GM10248 (cell line): Measurements from ENCODE around the gene POLR2B.

Experiments
- CTCF ChIA-PET: fragments of 300-600 bp; sonication (Branson Sonifier 250); formaldehyde crosslinking; extraction: SDS; loops from one replicate; lab custom pipeline; 2021; ENCODE audit warnings: antibody characterized with exemption; lab: Yijun Ruan, JAX
- POLR2A ChIA-PET: fragments of 350-650 bp; sonication (Branson Sonifier 250); formaldehyde crosslinking; extraction: SDS; loops from one replicate; lab custom pipeline; 2020; ENCODE audit warnings: antibody characterized with exemption; lab: Yijun Ruan, JAX
- DNase-seq: peaks from one replicate; pipeline ENCODE4 v3.0.0; 2012; ENCODE audit errors: extremely low spot score
- CTCF ChIP-seq: IDR thresholded peaks from 2 replicates; pipeline ENCODE4 v1.5.1; 2012; ENCODE audit warnings: mild to moderate bottlenecking, low read depth; ENCODE audit errors: extremely low read depth, missing control alignments, control extremely low read depth

Gene POLR2B

GRCh38 chr4:57037982-57038604 lies 59.4 kb downstream of the POLR2B start:
- ChIA-PET POLR2A (no interaction called here), CTCF (interaction anchor here (0.8 to 2.1 kb wide), 8 partner anchors 9 to 127 kb away, joined by 3 to 8 read pairs (median 4); no protein-coding TSS in a partner anchor)
- DNase-seq: peak; percentile 52
- peak; percentile 66 for TF ChIP-seq CTCF

GRCh38 chr4:57039345-57039744 lies 60.6 kb downstream of the POLR2B start:
- ChIA-PET POLR2A (no interaction called here), CTCF (no interaction called here)
- DNase-seq: no peak
- TF ChIP-seq CTCF: no peak

GRCh38 chr4:57040510-57040909 lies 61.8 kb downstream of the POLR2B start:
- ChIA-PET POLR2A (no interaction called here), CTCF (interaction anchor here (1.4 kb wide), 1 partner anchor 8 kb away, joined by 4 read pairs; no protein-coding TSS in a partner anchor)
- no peak for TF ChIP-seq CTCF
- DNase-seq: no peak

- no peak for TF ChIP-seq CTCF
- CTCF ChIA-PET: interaction anchor here (1.4 kb wide), 1 partner anchor 9 kb away, joined by 4 read pairs; no protein-coding TSS in a partner anchor
- no peak for DNase-seq
- POLR2A ChIA-PET: no interaction called here
Measured at GRCh38 chr4:57041020-57041419, 62.3 kb downstream of the POLR2B start.

GRCh38 chr4:57042711-57043169 lies 64.0 kb downstream of the POLR2B start:
- no peak for DNase-seq
- TF ChIP-seq CTCF: no peak
- ChIA-PET CTCF (interaction anchor here (1.4 kb wide), 1 partner anchor 121 kb away, joined by 4 read pairs; no protein-coding TSS in a partner anchor), POLR2A (no interaction called here)

- no peak for DNase-seq
- ChIA-PET POLR2A (no interaction called here), CTCF (interaction anchor here (1.4 kb wide), 1 partner anchor 121 kb away, joined by 4 read pairs; no protein-coding TSS in a partner anchor)
- TF ChIP-seq CTCF: no peak
Measured at GRCh38 chr4:57043347-57044251, 64.9 kb downstream of the POLR2B start.
